Measurements from ENCODE around the gene HSPA2.

HSPA2 gene

DNA sequence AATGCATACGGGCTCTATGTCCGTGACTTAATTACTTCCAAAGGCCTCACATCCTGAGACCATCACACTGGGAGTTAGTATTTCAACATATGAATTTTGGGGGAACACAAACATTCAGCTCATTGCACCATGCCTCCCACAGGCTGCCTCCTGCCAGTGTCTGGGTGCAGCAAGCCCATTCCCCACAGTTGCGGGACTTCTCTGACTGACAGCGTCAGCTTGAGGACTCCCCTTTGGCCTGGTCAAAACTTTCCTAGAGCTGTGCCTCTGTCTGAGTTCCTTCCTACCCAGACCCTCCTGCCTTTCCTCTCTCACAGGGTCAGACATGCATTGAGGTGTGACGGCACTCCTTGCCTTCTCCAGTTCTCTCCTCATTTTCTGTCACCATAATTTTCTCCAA, 36.7 kb downstream of the HSPA2 start:
- Histone ChIP-seq H3K4me1 (ENCODE audit: control insufficient read depth in 2 of 2, insufficient read depth in 2 of 2, low read length in 2 of 2) (no peaks in the 10 kb centered on the region), H3K9me3 (ENCODE audit: control insufficient read depth in 2 of 2, low read length in 2 of 2) (no peaks in the 10 kb centered on the region), H3K27ac (ENCODE audit: low read depth in 2 of 2, low read length in 2 of 2) (no peak overlapping the region), H3K36me3 (ENCODE audit: control insufficient read depth in 2 of 2, insufficient read depth in 2 of 2, low read length in 2 of 2) (no peaks in the 10 kb centered on the region), H3K27me3 (ENCODE audit: control insufficient read depth in 2 of 2, insufficient read depth in 2 of 2, low read length in 2 of 2) (no peaks in the 10 kb centered on the region), H3K9ac (ENCODE audit: low read depth in 1 of 2, low read length in 2 of 2) (no peak overlapping the region), H3K4me3 (ENCODE audit: low read length in 2 of 2) (no peak overlapping the region)

DNA sequence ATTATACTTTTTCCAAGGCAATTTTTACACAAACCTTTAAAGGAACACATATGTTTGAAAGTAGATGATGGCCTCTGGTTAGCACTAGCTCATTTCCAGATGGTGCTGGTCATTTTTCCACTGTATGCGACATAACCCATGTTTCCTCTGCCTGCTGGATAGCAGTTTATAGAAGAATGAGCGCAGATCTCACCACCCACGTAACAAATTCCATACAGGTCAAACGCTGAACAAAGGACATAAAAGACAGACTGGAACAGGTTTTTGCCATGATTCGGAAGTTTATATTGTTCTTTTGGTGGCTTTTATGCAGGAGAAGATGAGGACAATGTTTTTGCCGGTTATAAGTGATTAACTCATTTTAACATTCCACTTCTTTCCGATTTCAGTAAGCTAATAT, 39.9 kb downstream of the HSPA2 start:
- no peaks in the 10 kb centered on the region for H3K36me3 ChIP-seq (ENCODE audit: control insufficient read depth in 2 of 2, insufficient read depth in 2 of 2, low read length in 2 of 2)
- no peaks in the 10 kb centered on the region for H3K4me1 ChIP-seq (ENCODE audit: control insufficient read depth in 2 of 2, insufficient read depth in 2 of 2, low read length in 2 of 2)
- H3K9ac ChIP-seq (ENCODE audit: low read depth in 1 of 2, low read length in 2 of 2): no peak overlapping the region
- H3K27ac ChIP-seq (ENCODE audit: low read depth in 2 of 2, low read length in 2 of 2): no peak overlapping the region
- no peaks in the 10 kb centered on the region for H3K9me3 ChIP-seq (ENCODE audit: control insufficient read depth in 2 of 2, low read length in 2 of 2)
- no peak overlapping the region for H3K4me3 ChIP-seq (ENCODE audit: low read length in 2 of 2)
- H3K27me3 ChIP-seq (ENCODE audit: control insufficient read depth in 2 of 2, insufficient read depth in 2 of 2, low read length in 2 of 2): no peaks in the 10 kb centered on the region

DNA sequence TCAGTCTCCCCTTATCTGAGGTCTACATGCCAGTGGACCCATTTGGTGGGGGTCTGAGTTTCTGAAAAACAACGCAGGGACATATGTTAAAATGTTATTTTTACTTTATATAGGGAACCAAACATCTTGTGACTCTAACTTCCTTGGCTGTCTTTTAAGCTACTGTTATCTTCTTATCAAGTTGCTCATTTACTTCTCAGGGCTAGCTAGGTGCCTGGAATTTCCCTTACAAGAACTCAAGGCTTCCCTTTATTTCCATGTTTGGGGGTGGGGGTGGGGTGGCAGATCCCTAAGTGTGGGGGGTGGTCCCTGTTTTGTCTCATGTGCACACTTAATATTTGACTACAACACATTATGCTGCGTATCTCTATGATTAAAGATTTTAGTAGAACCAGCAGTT, 40.8 kb downstream of the HSPA2 start:
- no peaks in the 10 kb centered on the region for H3K4me1 ChIP-seq (ENCODE audit: control insufficient read depth in 2 of 2, insufficient read depth in 2 of 2, low read length in 2 of 2)
- no peak overlapping the region for H3K27ac ChIP-seq (ENCODE audit: low read depth in 2 of 2, low read length in 2 of 2)
- no peak overlapping the region for H3K4me3 ChIP-seq (ENCODE audit: low read length in 2 of 2)
- no peaks in the 10 kb centered on the region for H3K36me3 ChIP-seq (ENCODE audit: control insufficient read depth in 2 of 2, insufficient read depth in 2 of 2, low read length in 2 of 2)
- H3K27me3 ChIP-seq (ENCODE audit: control insufficient read depth in 2 of 2, insufficient read depth in 2 of 2, low read length in 2 of 2): no peaks in the 10 kb centered on the region
- no peak overlapping the region for H3K9ac ChIP-seq (ENCODE audit: low read depth in 1 of 2, low read length in 2 of 2)
- no peaks in the 10 kb centered on the region for H3K9me3 ChIP-seq (ENCODE audit: control insufficient read depth in 2 of 2, low read length in 2 of 2)

DNA sequence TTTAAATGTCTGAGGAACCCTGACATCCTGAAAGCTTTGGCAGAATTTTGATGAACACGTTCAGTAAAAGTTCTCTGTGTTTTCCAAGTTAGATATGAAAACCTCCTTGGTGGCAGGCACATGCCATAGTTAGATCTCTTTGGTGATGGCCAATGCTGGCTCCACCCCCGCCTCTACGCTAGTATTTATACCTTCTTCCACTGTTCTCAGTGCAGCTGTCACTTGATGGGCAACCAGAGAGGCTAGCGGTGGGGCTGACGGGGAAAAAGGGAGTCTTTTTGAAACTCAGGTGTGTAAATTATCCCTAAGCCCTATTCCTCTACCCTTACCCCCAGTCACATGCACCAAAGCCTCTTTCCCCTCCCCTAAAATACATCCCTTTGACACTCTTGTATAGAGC, 41.3 kb downstream of the HSPA2 start:
- Histone ChIP-seq H3K27ac (ENCODE audit: low read depth in 2 of 2, low read length in 2 of 2) (no peak overlapping the region), H3K4me3 (ENCODE audit: low read length in 2 of 2) (no peak overlapping the region), H3K9me3 (ENCODE audit: control insufficient read depth in 2 of 2, low read length in 2 of 2) (no peaks in the 10 kb centered on the region), H3K27me3 (ENCODE audit: control insufficient read depth in 2 of 2, insufficient read depth in 2 of 2, low read length in 2 of 2) (no peaks in the 10 kb centered on the region), H3K9ac (ENCODE audit: low read depth in 1 of 2, low read length in 2 of 2) (no peak overlapping the region), H3K4me1 (ENCODE audit: control insufficient read depth in 2 of 2, insufficient read depth in 2 of 2, low read length in 2 of 2) (no peaks in the 10 kb centered on the region), H3K36me3 (ENCODE audit: control insufficient read depth in 2 of 2, insufficient read depth in 2 of 2, low read length in 2 of 2) (no peaks in the 10 kb centered on the region)

DNA sequence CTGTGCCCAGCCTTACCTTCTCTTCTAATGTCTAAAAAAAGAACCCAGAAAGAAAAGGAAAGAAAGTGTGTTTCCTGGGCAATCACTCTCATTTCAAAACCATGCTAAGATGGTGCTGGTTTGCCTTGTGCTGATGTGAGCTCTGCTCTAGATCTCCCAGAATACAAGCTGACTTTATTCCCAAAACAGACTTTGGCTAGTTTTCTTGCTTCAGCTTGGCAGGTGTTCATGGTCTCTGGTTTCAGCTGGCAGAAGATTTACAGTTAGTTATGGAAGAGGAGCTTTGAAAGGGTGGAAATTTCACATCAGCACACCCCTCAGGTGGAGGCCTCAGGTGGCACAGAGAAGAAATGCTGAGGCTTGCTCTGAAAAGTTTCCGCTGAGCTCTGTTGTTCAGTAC, 43.6 kb downstream of the HSPA2 start:
- H3K4me1 ChIP-seq (ENCODE audit: control insufficient read depth in 2 of 2, insufficient read depth in 2 of 2, low read length in 2 of 2): no peaks in the 10 kb centered on the region
- no peak overlapping the region for H3K27ac ChIP-seq (ENCODE audit: low read depth in 2 of 2, low read length in 2 of 2)
- no peak overlapping the region for H3K9ac ChIP-seq (ENCODE audit: low read depth in 1 of 2, low read length in 2 of 2)
- H3K9me3 ChIP-seq (ENCODE audit: control insufficient read depth in 2 of 2, low read length in 2 of 2): no peaks in the 10 kb centered on the region
- H3K27me3 ChIP-seq (ENCODE audit: control insufficient read depth in 2 of 2, insufficient read depth in 2 of 2, low read length in 2 of 2): no peaks in the 10 kb centered on the region
- no peak overlapping the region for H3K4me3 ChIP-seq (ENCODE audit: low read length in 2 of 2)
- H3K36me3 ChIP-seq (ENCODE audit: control insufficient read depth in 2 of 2, insufficient read depth in 2 of 2, low read length in 2 of 2): no peaks in the 10 kb centered on the region

GRCh38 chr14:64591809-64592208, 51.3 kb downstream of the HSPA2 start:
- H3K27ac ChIP-seq (ENCODE audit: low read depth in 2 of 2, low read length in 2 of 2): no peak overlapping the region
- H3K9me3 ChIP-seq (ENCODE audit: control insufficient read depth in 2 of 2, low read length in 2 of 2): no peaks in the 10 kb centered on the region
- H3K9ac ChIP-seq (ENCODE audit: low read depth in 1 of 2, low read length in 2 of 2): no peak overlapping the region
- H3K27me3 ChIP-seq (ENCODE audit: control insufficient read depth in 2 of 2, insufficient read depth in 2 of 2, low read length in 2 of 2): no peaks in the 10 kb centered on the region
- H3K4me1 ChIP-seq (ENCODE audit: control insufficient read depth in 2 of 2, insufficient read depth in 2 of 2, low read length in 2 of 2): no peaks in the 10 kb centered on the region
- H3K36me3 ChIP-seq (ENCODE audit: control insufficient read depth in 2 of 2, insufficient read depth in 2 of 2, low read length in 2 of 2): no peaks in the 10 kb centered on the region
- no peak overlapping the region for H3K4me3 ChIP-seq (ENCODE audit: low read length in 2 of 2)
